A549 (cell line): ENCODE results near the gene KDM5B. TPM values are rescaled to one million over a fixed set of nuclear protein-coding genes. Genes with fewer than 3 reads are reported as not detected.

Experiments used
- ATAC-seq, 2 experiments: fragments of 200-7000 bp in 1 of 2; fragments of >200 bp in 1 of 2; cut with Nextera tagmentation in 1 of 2; cut with Tn5 transposase in 1 of 2; 3 replicates each; pipeline versions ENCODE4 v1.8.0 to v1.9.1; 2018 to 2020; ENCODE audit warnings: mild to moderate bottlenecking in 1 of 2, moderate library complexity in 1 of 2
- CTCF ChIA-PET: fragments of 300-600 bp; sonication (Branson Sonifier 250); formaldehyde crosslinking; extraction: SDS; loops from one replicate; lab custom pipeline; 2021; ENCODE audit warnings: antibody characterized with exemption, inconsistent platforms; lab: Yijun Ruan, JAX
- POLR2A ChIA-PET: fragments of 350-600 bp; formaldehyde crosslinking; extraction: SDS; loops from one replicate; lab custom pipeline; 2021; ENCODE audit warnings: antibody characterized with exemption, inconsistent platforms; lab: Yijun Ruan, JAX
- DNase-seq, 2 experiments: peaks; one replicate each; pipeline versions ENCODE4 v3.0.0 to v3.0.0-alpha.2; 2011 to 2016; ENCODE audit warnings: low read depth in 1 of 2, low spot score in 1 of 2
- FAIRE-seq: peaks from 2 replicates; lab custom pipeline; 2011; peaks lifted over from hg19 to GRCh38; lab: Jason Lieb, UNC
- H3K27ac ChIP-seq, 2 experiments: fragments of >200 bp; sonication (Bioruptor Twin); formaldehyde crosslinking; 3 replicates each; pipeline ENCODE4 v1.5.1; 2016 to 2017
- H3K4me1 ChIP-seq: fragments of >200 bp; sonication (Bioruptor Twin); formaldehyde crosslinking; 3 replicates; pipeline ENCODE4 v1.6.1; 2016
- H3K4me2 ChIP-seq: fragments of >200 bp; sonication (Bioruptor Twin); formaldehyde crosslinking; 3 replicates; pipeline ENCODE4 v1.6.1; 2016
- H3K4me3 ChIP-seq: fragments of >200 bp; sonication (Bioruptor Twin); formaldehyde crosslinking; 3 replicates; pipeline ENCODE4 v1.5.1; 2016
- H3K9me3 ChIP-seq: fragments of >200 bp; sonication (Bioruptor Twin); formaldehyde crosslinking; 3 replicates; pipeline ENCODE4 v1.6.1; 2016
- BCL3 ChIP-seq: fragments of >200 bp; sonication (Bioruptor Twin); formaldehyde crosslinking; IDR thresholded peaks from 3 replicates; pipeline ENCODE4 v1.6.1; 2016
- CBX2 ChIP-seq: fragments of 200-600 bp; sonication (generic); IDR thresholded peaks from 2 replicates; pipeline ENCODE4 v1.6.1; 2016; ENCODE audit warnings: low read depth, mild to moderate bottlenecking, borderline replicate concordance
- CBX8 ChIP-seq: fragments of 200-600 bp; sonication (generic); IDR thresholded peaks from 2 replicates; pipeline ENCODE4 v1.6.1; 2016
- CHD2 ChIP-seq: fragments of 150-350 bp; IDR thresholded peaks from 2 replicates; pipeline ENCODE4 v1.6.1; 2014; ENCODE audit warnings: low read length; ENCODE audit not compliant: partially characterized antibody
- CTCF ChIP-seq: fragments of >200 bp; sonication (Bioruptor Twin); formaldehyde crosslinking; IDR thresholded peaks from 3 replicates; pipeline ENCODE4 v1.5.1; 2016
- EHF ChIP-seq: fragments of 250-450 bp; sonication (Bioruptor Pico); IDR thresholded peaks from 2 replicates; pipeline ENCODE4 v1.5.0; 2020; ENCODE audit warnings: mild to moderate bottlenecking
- EHMT2 ChIP-seq: fragments of 200-600 bp; sonication (generic); IDR thresholded peaks from 2 replicates; pipeline ENCODE4 v1.6.1; 2016; ENCODE audit warnings: antibody characterized with exemption, low read depth, mild to moderate bottlenecking, moderate library complexity
- EP300 ChIP-seq, 2 experiments: fragments of >200 bp; sonication (Bioruptor Twin); formaldehyde crosslinking; IDR thresholded peaks; 2 replicates in 1 of 2; 3 replicates in 1 of 2; pipeline ENCODE4 v1.6.1; 2016 to 2017
- FOSB ChIP-seq: fragments of 250-450 bp; sonication (Bioruptor Pico); IDR thresholded peaks from 2 replicates; pipeline ENCODE4 v1.5.0; 2020; ENCODE audit warnings: mild to moderate bottlenecking, moderate library complexity
- FOSL2 ChIP-seq, 2 experiments: fragments of 450-650 bp in 1 of 2; fragments of >200 bp in 1 of 2; sonication (Bioruptor Twin) in 1 of 2; formaldehyde crosslinking; IDR thresholded peaks; 2 replicates each; pipeline versions ENCODE4 v1.5.0 to v1.6.1; 2016 to 2020; ENCODE audit warnings: mild to moderate bottlenecking in 1 of 2, moderate library complexity in 1 of 2
- HEYL ChIP-seq: fragments of 250-450 bp; sonication (Bioruptor Pico); IDR thresholded peaks from 2 replicates; pipeline ENCODE4 v1.8.0; 2021; ENCODE audit warnings: mild to moderate bottlenecking, moderate library complexity
- HMGXB4 ChIP-seq: fragments of 250-450 bp; sonication (Bioruptor Pico); IDR thresholded peaks from 2 replicates; pipeline ENCODE4 v1.5.0; 2021; ENCODE audit warnings: mild to moderate bottlenecking, moderate library complexity, borderline replicate concordance
- HOXB13 ChIP-seq: fragments of 250-450 bp; sonication (Bioruptor Pico); IDR thresholded peaks from 2 replicates; pipeline ENCODE4 v1.5.0; 2020; ENCODE audit warnings: low read depth, mild to moderate bottlenecking, moderate library complexity
- JUN ChIP-seq, 2 experiments: fragments of >200 bp; sonication (Bioruptor Twin); formaldehyde crosslinking; IDR thresholded peaks; 2 replicates in 1 of 2; 3 replicates in 1 of 2; pipeline ENCODE4 v1.6.1; 2016 to 2017
- MAX ChIP-seq: IDR thresholded peaks from 2 replicates; pipeline ENCODE4 v1.6.1; 2012
- MYC ChIP-seq: IDR thresholded peaks from 2 replicates; pipeline ENCODE4 v1.6.1; 2012; ENCODE audit warnings: mild to moderate bottlenecking, inconsistent platforms, low read length, improper control_type of control experiment, borderline replicate concordance
- NPAS2 ChIP-seq: fragments of 250-450 bp; sonication (Bioruptor Pico); IDR thresholded peaks from 2 replicates; pipeline ENCODE4 v1.8.0; 2022; ENCODE audit warnings: mild to moderate bottlenecking, moderate library complexity, borderline replicate concordance
- PBX3 ChIP-seq: IDR thresholded peaks from 2 replicates; pipeline ENCODE4 v1.6.1; 2012
- PHF8 ChIP-seq: fragments of 200-600 bp; sonication (generic); IDR thresholded peaks from 2 replicates; pipeline ENCODE4 v1.6.1; 2016; ENCODE audit warnings: low read depth, mild to moderate bottlenecking, antibody characterized with exemption, moderate library complexity, borderline replicate concordance
- POLR2A ChIP-seq: IDR thresholded peaks from 2 replicates; pipeline ENCODE4 v1.6.1; 2012; ENCODE audit warnings: mild to moderate bottlenecking, low read length
- RARB ChIP-seq: fragments of 250-450 bp; sonication (Bioruptor Pico); IDR thresholded peaks from 2 replicates; pipeline ENCODE4 v1.8.0; 2021; ENCODE audit warnings: mild to moderate bottlenecking, moderate library complexity
- REST ChIP-seq: fragments of 200-600 bp; sonication (generic); IDR thresholded peaks from 2 replicates; pipeline ENCODE4 v1.6.1; 2016; ENCODE audit warnings: antibody characterized with exemption, mild to moderate bottlenecking, moderate library complexity
- RNF2 ChIP-seq: fragments of 200-600 bp; sonication (generic); IDR thresholded peaks from 2 replicates; pipeline ENCODE4 v1.6.1; 2016; ENCODE audit warnings: low read depth, mild to moderate bottlenecking, antibody characterized with exemption, moderate library complexity, borderline replicate concordance
- SMC3 ChIP-seq: fragments of >200 bp; sonication (Bioruptor Twin); formaldehyde crosslinking; IDR thresholded peaks from 3 replicates; pipeline ENCODE4 v1.6.1; 2018; ENCODE audit warnings: inconsistent platforms
- SREBF2 ChIP-seq: fragments of 450-650 bp; IDR thresholded peaks from 2 replicates; pipeline ENCODE4 v1.6.1; 2014; ENCODE audit warnings: mild to moderate bottlenecking, moderate library complexity
- ZFP36 ChIP-seq: fragments of 450-650 bp; IDR thresholded peaks from 2 replicates; pipeline ENCODE4 v1.6.1; 2014; ENCODE audit warnings: borderline replicate concordance; ENCODE audit not compliant: partially characterized antibody
- WGBS: methylation state at CpG from one replicate; pipeline ENCODE4 v1.1.6; 2017; ENCODE audit errors: missing lambda C conversion rate; 5-methylcytosine and 5-hydroxymethylcytosine counted together
- polyA minus RNA-seq: library from RNA; depleted of rRNA, polyadenylated mRNA; stranded (reverse); fragments of >200 nt; gene quantifications from 2 replicates; pipeline ENCODE4 v1.2.3, GENCODE V29; 2011; rRNA and poly(A)+ RNA removed
- polyA plus RNA-seq, 4 experiments: library from polyadenylated mRNA; depleted of rRNA in 3 of 4; stranded (reverse); fragments of >200 nt; fragmentation: RNase III in 1 of 4; extraction: RNeasy Plus Mini Kit Qiagen cat#74134 plus additional on column Dnase treatment in 1 of 4; gene quantifications; 2 replicates in 3 of 4; 3 replicates in 1 of 4; pipeline ENCODE4 v1.2.3, GENCODE V29; 2011 to 2017

KDM5B gene
- 44.3 and 45.1 TPM in 2 replicates for polyA plus RNA-seq (2011; rRNA removed)
- 7.3 and 7.9 TPM in 2 replicates for polyA plus RNA-seq (2012; cell fraction: cytosol; rRNA removed)
- 11.2 and 18.0 TPM in 2 replicates for polyA plus RNA-seq (2012; cell fraction: nucleus; rRNA removed)
- 14.1 to 16.4 TPM (median 15.8 TPM) in 3 replicates for polyA plus RNA-seq (2017; fragmentation: RNase III; extraction: RNeasy Plus Mini Kit Qiagen cat#74134 plus additional on column Dnase treatment)
- polyA minus RNA-seq: 84.5 and 89.4 TPM in 2 replicates

- DNase-seq (peak; percentile 74 to 84), FAIRE-seq (no peak), ATAC-seq (peak; percentile 40 to 43)
- Histone ChIP-seq H3K4me1 (peaks cover 54% of the 10 kb centered on the region), H3K4me2 (peak within 1 kb of the TSS; percentile 70), H3K4me3 (peak within 1 kb of the TSS; percentile 96), H3K27ac (peak within 1 kb of the TSS; percentile 96), H3K9me3 (no peaks in the 10 kb centered on the region)
- ChIA-PET CTCF (interaction anchor here (0.6 kb wide), 2 partner anchors 10 kb away, joined by 3 to 4 read pairs; no protein-coding TSS in a partner anchor), POLR2A (interaction anchor here (0.6 to 1.3 kb wide), 6 partner anchors 12 to 199 kb away, joined by 3 to 6 read pairs (median 4); partner anchors contain the start of genes RABIF and TMEM183A)
- under 1% methylated on average over 11 of the region's 84 CpGs for WGBS
- TF ChIP-seq CHD2: peak; percentile 67
- no peak for TF ChIP-seq EHMT2
- peak; percentile 94 for TF ChIP-seq PBX3
- no peak for TF ChIP-seq HEYL (CRISPR knock-in tag)
- TF ChIP-seq SREBF2: no peak
- no peak for TF ChIP-seq NPAS2 (CRISPR knock-in tag)
- TF ChIP-seq FOSB (CRISPR knock-in tag): no peak
- TF ChIP-seq POLR2A: peak; percentile 97
- peak; percentile 64 for TF ChIP-seq MYC
- TF ChIP-seq RNF2: no peak
- no peak for TF ChIP-seq RARB (CRISPR knock-in tag)
- no peak for TF ChIP-seq CBX2
- no peak for TF ChIP-seq EHF (CRISPR knock-in tag)
- TF ChIP-seq FOSL2 (IDR thresholded peaks at IDR 0.05): no peak
- peak; percentile 56; the same call in 1 of the 2 replicates for TF ChIP-seq FOSL2 (CRISPR knock-in tag; IDR thresholded peaks at IDR 0.05)
- peak; percentile 89 for TF ChIP-seq MAX
- 0 out of 3 replicates have a peak, but pooled peaks have one; percentile 7 for TF ChIP-seq SMC3
- peak; percentile 72; the same call in 1 of the 2 replicates for TF ChIP-seq PHF8
- TF ChIP-seq CTCF: no peak
- peak; percentile 79; the same call in 2 of the 3 replicates for TF ChIP-seq BCL3
- no peak for TF ChIP-seq HOXB13
- TF ChIP-seq JUN (IDR thresholded peaks at IDR 0.05): peak; percentile 39 to 80; a peak in 4 of 5 replicates
- TF ChIP-seq REST: no peak
- TF ChIP-seq EP300 (IDR thresholded peaks at IDR 0.05): no peak; a peak in 1 of 5 replicates
- TF ChIP-seq HMGXB4: no peak
- TF ChIP-seq CBX8: no peak
- no peak for TF ChIP-seq ZFP36
Observed at GRCh38 chr1:202807926-202808757, at the start of gene KDM5B. KDM5B (minus strand) TSS chr1:202808421; CDS start chr1:202808305, 116 bp downstream.
